GM21447 (cell line): ENCODE measurements around the gene SORBS1.

ENCODE experiments used
- ATAC-seq: cut with Tn5 transposase; IDR thresholded peaks from one replicate; pipeline ENCODE4 v1.9.1; 2021; ENCODE audit not compliant: unreplicated experiment

The SORBS1 gene

GRCh38 chr10:95277614-95278013 lies 283.6 kb downstream of the SORBS1 start:
- ATAC-seq: no peak

GRCh38 chr10:95277201-95277570 lies 284.0 kb downstream of the SORBS1 start:
- no peak for ATAC-seq

GRCh38 chr10:95276367-95277200 lies 284.6 kb downstream of the SORBS1 start:
- ATAC-seq: no peak

GRCh38 chr10:95275726-95276366 lies 285.3 kb downstream of the SORBS1 start:
- no peak for ATAC-seq

GRCh38 chr10:95273393-95274312 lies 287.5 kb downstream of the SORBS1 start:
- ATAC-seq: no peak

GRCh38 chr10:95268438-95268837 lies 292.7 kb downstream of the SORBS1 start:
- no peak for ATAC-seq

- ATAC-seq: no peak
These were observed 293.9 kb downstream of the SORBS1 start for GRCh38 chr10:95267251-95267650.

GRCh38 chr10:95266674-95267095 lies 294.5 kb downstream of the SORBS1 start:
- ATAC-seq: peak; percentile 72

GRCh38 chr10:95265572-95265971 lies 295.6 kb downstream of the SORBS1 start:
- no peak for ATAC-seq

GRCh38 chr10:95264227-95265051 lies 296.7 kb downstream of the SORBS1 start:
- ATAC-seq: no peak

- ATAC-seq: no peak
These were observed 297.3 kb downstream of the SORBS1 start for GRCh38 chr10:95263864-95264226.

GRCh38 chr10:95262763-95263518 lies 298.2 kb downstream of the SORBS1 start:
- ATAC-seq: no peak

- no peak for ATAC-seq
These were observed 299.2 kb downstream of the SORBS1 start for GRCh38 chr10:95261926-95262325.
